Left renal pelvis (tissue), 4 donors: ENCODE results near the gene SLC6A11. TPM values are rescaled to one million over a fixed set of nuclear protein-coding genes. Genes with fewer than 3 reads are reported as not detected.

ENCODE experiments used
- DNase-seq, 4 donors: peaks; one replicate each; pipeline ENCODE4 v3.0.0-alpha.2; 2013; ENCODE audit warnings: low read depth in 4 of 4, low spot score in 3 of 4
- polyA plus RNA-seq, 4 donors: library from polyadenylated mRNA; unstranded; fragments of 120-200 nt; gene quantifications; one replicate each; pipeline ENCODE4 v1.2.1, GENCODE V29; 2013; ENCODE audit not compliant: insufficient read length in 4 of 4

The SLC6A11 gene
- polyA plus RNA-seq, 4 donors, result 0.05 to 0.09 (median 0.06) TPM; not detected in 1

GRCh38 chr3:10974746-10975375, 158.8 kb downstream of the SLC6A11 start:
- DNase-seq, result no peak

- DNase-seq, result no peak
Observed at GRCh38 chr3:10975695-10976234, 159.7 kb downstream of the SLC6A11 start.

GRCh38 chr3:10976770-10977169, 160.7 kb downstream of the SLC6A11 start:
- no peak for DNase-seq

GRCh38 chr3:10977892-10978510, 162.0 kb downstream of the SLC6A11 start:
- no peak for DNase-seq

- DNase-seq, result no peak
Observed at GRCh38 chr3:10978956-10979355, 162.9 kb downstream of the SLC6A11 start.

- no peak for DNase-seq
Observed at GRCh38 chr3:10980312-10980711, 164.3 kb downstream of the SLC6A11 start.

- no peak for DNase-seq
Observed at GRCh38 chr3:10981031-10981430, 165.0 kb downstream of the SLC6A11 start.

GRCh38 chr3:10981961-10982360, 165.9 kb downstream of the SLC6A11 start:
- DNase-seq, result no peak

- DNase-seq, result no peak
Observed at GRCh38 chr3:10982782-10983181, 166.8 kb downstream of the SLC6A11 start.

- DNase-seq, result no peak
Observed at GRCh38 chr3:10983219-10983916, 167.3 kb downstream of the SLC6A11 start.

GRCh38 chr3:10984371-10984896, 168.4 kb downstream of the SLC6A11 start:
- DNase-seq, result no peak

GRCh38 chr3:10985181-10985580, 169.2 kb downstream of the SLC6A11 start:
- DNase-seq, result no peak

- no peak for DNase-seq
Observed at GRCh38 chr3:10986592-10986991, 170.6 kb downstream of the SLC6A11 start.

GRCh38 chr3:10988001-10988665, 172.1 kb downstream of the SLC6A11 start:
- no peak for DNase-seq

- DNase-seq, result no peak
Observed at GRCh38 chr3:10988991-10989484, 173.0 kb downstream of the SLC6A11 start.

Other genes with a start within 250 kb of the SLC6A11 start
- gene SLC6A1, start 176.5 kb downstream of the SLC6A11 start, polyA plus RNA-seq, result 1 to 10 TPM in 1 of 4 donors, under 1 TPM in 3; 0.76 to 1.3 (median 0.90) TPM